K562 (cell line): Measurements from ENCODE around the gene SLC5A6. TPM values are rescaled to one million over a fixed set of nuclear protein-coding genes. Genes with fewer than 3 reads are reported as not detected.

ENCODE experiments used
- ATAC-seq: fragments of 200-7000 bp; cut with Tn5 transposase; 3 replicates; pipeline ENCODE4 v1.9.1; 2020; ENCODE audit warnings: moderate library complexity
- BruUV-seq: library from RNA; stranded (reverse); fragments of 400-500 nt; replicated peaks from 2 replicates; lab custom pipeline; 2021; lab: Mats Ljungman, UMichigan
- CTCF ChIA-PET: fragments of 300-600 bp; formaldehyde crosslinking; extraction: SDS; loops from one replicate; lab custom pipeline; 2021; ENCODE audit warnings: low intra/inter-chr PET ratio; lab: Yijun Ruan, JAX
- POLR2A ChIA-PET: fragments of 300-600, 350-650 bp; sonication (Branson Sonifier 250); formaldehyde crosslinking; extraction: SDS; loops from one replicate; lab custom pipeline; 2021; ENCODE audit warnings: antibody characterized with exemption, inconsistent platforms; lab: Yijun Ruan, JAX
- DNase-seq, 4 experiments: peaks; one replicate each; pipeline versions ENCODE4 v3.0.0 to v3.0.0-alpha.2; 2011 to 2018; ENCODE audit warnings: low spot score in 3 of 4, mixed read lengths in 3 of 4; ENCODE audit errors: extremely low read depth in 1 of 4
- FAIRE-seq: peaks from 2 replicates; lab custom pipeline; 2011; peaks lifted over from hg19 to GRCh38; lab: Jason Lieb, UNC
- H2AFZ ChIP-seq: 2 replicates; pipeline ENCODE4 v1.6.0; 2011; ENCODE audit warnings: low read depth, low read length, control low read depth, inconsistent platforms
- H3K27ac ChIP-seq: fragments of 200-600 bp; 3 replicates; pipeline ENCODE4 v1.8.0; 2011; ENCODE audit warnings: low read depth, mild to moderate bottlenecking, control low read depth, inconsistent platforms, low read length, moderate library complexity, mixed read lengths; ENCODE audit errors: extremely low read depth
- H3K27me3 ChIP-seq, 2 experiments: fragments of 300-600 bp in 1 of 2; 2 replicates in 1 of 2; 3 replicates in 1 of 2; pipeline versions ENCODE4 v1.6.0 to v1.8.0; 2011; ENCODE audit warnings: inconsistent platforms in 2 of 2, low read length in 2 of 2, mild to moderate bottlenecking in 1 of 2, mixed read lengths in 1 of 2, moderate library complexity in 1 of 2; ENCODE audit not compliant: control insufficient read depth in 2 of 2, insufficient read depth in 2 of 2
- H3K36me3 ChIP-seq: fragments of 300-600 bp; 3 replicates; pipeline ENCODE4 v1.8.0; 2011; ENCODE audit warnings: mild to moderate bottlenecking, low read length, inconsistent platforms; ENCODE audit not compliant: control insufficient read depth, insufficient read depth
- H3K4me1 ChIP-seq, 2 experiments: fragments of 200-600 bp in 1 of 2; replicated peaks in 1 of 2; 2 replicates in 1 of 2; 3 replicates in 1 of 2; pipeline versions ENCODE4 v1.5.1 to v1.8.0; 2011; ENCODE audit warnings: inconsistent platforms in 2 of 2, low read length in 2 of 2, mild to moderate bottlenecking in 1 of 2, mixed read lengths in 1 of 2, moderate library complexity in 1 of 2; ENCODE audit not compliant: control insufficient read depth in 2 of 2, insufficient read depth in 2 of 2
- H3K4me2 ChIP-seq: 2 replicates; pipeline ENCODE4 v1.6.1; 2011; ENCODE audit warnings: low read length, control low read depth, inconsistent platforms, mixed read lengths; ENCODE audit not compliant: insufficient read depth
- H3K4me3 ChIP-seq: fragments of 200-600 bp; sonication (generic), shearing (Covaris generic); 2 replicates; pipeline ENCODE4 v1.5.1; 2016; ENCODE audit warnings: control low read depth, inconsistent platforms
- H3K79me2 ChIP-seq: fragments of 200-600 bp; 3 replicates; pipeline ENCODE4 v1.8.0; 2011; ENCODE audit warnings: low read length, inconsistent platforms; ENCODE audit not compliant: control insufficient read depth, insufficient read depth
- H3K9ac ChIP-seq, 2 experiments: 2 replicates each; pipeline versions ENCODE4 v1.6.0 to v1.6.1; 2011; ENCODE audit warnings: low read depth in 2 of 2, low read length in 2 of 2, control low read depth in 1 of 2, inconsistent platforms in 1 of 2, mild to moderate bottlenecking in 1 of 2, mixed read lengths in 1 of 2; ENCODE audit not compliant: insufficient read depth in 1 of 2
- H3K9me1 ChIP-seq: one replicate; pipeline ENCODE4 v1.6.0; 2011; ENCODE audit warnings: inconsistent platforms, mild to moderate bottlenecking, low read length, moderate library complexity; ENCODE audit not compliant: control insufficient read depth, insufficient read depth
- H3K9me3 ChIP-seq: replicated peaks from 2 replicates; pipeline ENCODE4 v1.5.1; 2011; ENCODE audit warnings: low read depth, low read length, inconsistent platforms; ENCODE audit not compliant: control insufficient read depth, insufficient read depth
- H4K20me1 ChIP-seq: replicated peaks from 2 replicates; pipeline ENCODE4 v1.6.1; 2011; ENCODE audit warnings: low read length, inconsistent platforms, mixed read lengths; ENCODE audit not compliant: control insufficient read depth, insufficient read depth
- CBX5 ChIP-seq: IDR thresholded peaks from 2 replicates; pipeline ENCODE4 v1.6.1; 2014; ENCODE audit warnings: low read depth, borderline replicate concordance
- CREM ChIP-seq: IDR thresholded peaks from 2 replicates; pipeline ENCODE4 v1.6.1; 2014; ENCODE audit warnings: antibody characterized with exemption, low read depth
- CSDE1 ChIP-seq, 2 experiments: fragments of 450-650 bp; IDR thresholded peaks; 2 replicates each; pipeline ENCODE4 v1.6.1; 2016; ENCODE audit warnings: mild to moderate bottlenecking in 1 of 2
- ELF4 ChIP-seq: fragments of 450-650 bp; formaldehyde crosslinking; IDR thresholded peaks from 2 replicates; pipeline ENCODE4 v1.4.0; 2022; ENCODE audit warnings: missing genetic modification characterization
- EP400 ChIP-seq: fragments of 450-650 bp; IDR thresholded peaks from 2 replicates; pipeline ENCODE4 v1.6.1; 2017; ENCODE audit warnings: antibody characterized with exemption, mild to moderate bottlenecking, moderate library complexity
- ETV6 ChIP-seq, 3 experiments: fragments of 150-350 bp in 1 of 3; sonication (generic) in 1 of 3; formaldehyde crosslinking in 1 of 3; IDR thresholded peaks; 2 replicates each; pipeline versions ENCODE4 v1.6.1 to v1.8.0; 2014 to 2022; ENCODE audit warnings: borderline replicate concordance in 2 of 3, low read depth in 2 of 3, antibody characterized with exemption in 1 of 3, low read length in 1 of 3, mild to moderate bottlenecking in 1 of 3, missing genetic modification reagents in 1 of 3
- NRF1 ChIP-seq, 2 experiments: fragments of 450-650 bp; IDR thresholded peaks in 1 of 2; conservative IDR thresholded peaks in 1 of 2; 2 replicates each; pipeline ENCODE4 v1.6.1; 2014; ENCODE audit warnings: mild to moderate bottlenecking in 2 of 2
- POLR2A ChIP-seq: fragments of 450-650 bp; conservative IDR thresholded peaks from 2 replicates; pipeline ENCODE4 v1.6.1; 2016
- PRPF4 ChIP-seq: fragments of 200-400 bp; formaldehyde crosslinking; IDR thresholded peaks from one replicate; pipeline ENCODE4 v1.6.1; 2017; ENCODE audit warnings: low read length, low read depth, mild to moderate bottlenecking; ENCODE audit not compliant: insufficient read depth, poor library complexity, severe bottlenecking
- RBBP5 ChIP-seq: fragments of 200-600 bp; sonication (generic); IDR thresholded peaks from 2 replicates; pipeline ENCODE4 v1.6.1; 2012; ENCODE audit warnings: borderline replicate concordance, mild to moderate bottlenecking, low read length, control low read depth, inconsistent platforms; ENCODE audit not compliant: insufficient read depth, poor library complexity, severe bottlenecking
- TAF1 ChIP-seq: IDR thresholded peaks from 2 replicates; pipeline ENCODE4 v1.6.1; 2011; ENCODE audit warnings: mild to moderate bottlenecking, low read length, moderate library complexity; ENCODE audit not compliant: insufficient read depth, control insufficient read depth, severe bottlenecking; ENCODE audit errors: extremely low read depth
- THAP7 ChIP-seq: fragments of 250-450 bp; sonication (Bioruptor Pico); IDR thresholded peaks from 2 replicates; pipeline ENCODE4 v1.5.0; 2021
- YY1 ChIP-seq, 3 experiments: IDR thresholded peaks; 2 replicates each; pipeline ENCODE4 v1.6.1; 2011; ENCODE audit warnings: low read length in 2 of 3, mild to moderate bottlenecking in 2 of 3, moderate library complexity in 2 of 3, borderline replicate concordance in 1 of 3, control low read depth in 1 of 3, low read depth in 1 of 3; ENCODE audit not compliant: insufficient read depth in 3 of 3, insufficient replicate concordance in 2 of 3, control insufficient read depth in 1 of 3, insufficient read length in 1 of 3; ENCODE audit errors: extremely low read depth in 1 of 3
- ZNF212 ChIP-seq: fragments of 450-650 bp; formaldehyde crosslinking; IDR thresholded peaks from 2 replicates; pipeline ENCODE4 v1.4.0; 2020; ENCODE audit warnings: mild to moderate bottlenecking
- WGBS: fragments of 100-300 bp; shearing (Covaris generic); methylation state at CpG from one replicate; pipeline ENCODE4 v1.1.6; 2016; ENCODE audit warnings: low coverage, mixed read lengths; ENCODE audit not compliant: insufficient coverage; ENCODE audit errors: missing lambda C conversion rate; 5-methylcytosine and 5-hydroxymethylcytosine counted together
- in situ Hi-C: fragments of 300-500 bp; cut with MboI; formaldehyde crosslinking; loops from 4 replicates; pipeline ENCODE4 v1.15.0; 2018; ENCODE audit warnings: inconsistent platforms, mixed read lengths
- intact Hi-C: fragments of 100-400 bp; cut with micrococcal nuclease; formaldehyde crosslinking; loops from 2 replicates; pipeline ENCODE4 v1.14.2; 2022
- polyA plus RNA-seq, 8 experiments: library from polyadenylated mRNA; depleted of rRNA in 4 of 8; stranded (reverse) in 5 of 8; unstranded in 3 of 8; fragments of >200 nt; fragmentation: Nextera tagmentation in 2 of 8; fragmentation: Illumina TruSeq in 1 of 8; extraction: Ambion mirVana in 2 of 8; extraction: Trizol in 1 of 8; gene quantifications; 2 replicates each; pipeline versions ENCODE4 v1.2.1 to v1.2.3, GENCODE V29; 2011 to 2014; ENCODE audit warnings: inconsistent platforms in 1 of 8, missing spikeins in 1 of 8
- total RNA-seq, 7 experiments: library from RNA; depleted of rRNA in 6 of 7; stranded (reverse); fragments of >200 nt in 6 of 7; fragmentation: Illumina TruSeq in 2 of 7; extraction: Trizol in 2 of 7; gene quantifications; 2 replicates each; pipeline versions ENCODE4 v1.2.1 to v1.2.3, GENCODE V29; 2011 to 2021; ENCODE audit warnings: low replicate concordance in 1 of 7
- TF ChIP-seq, protein P1 (sequence below), 2 experiments: fragments of 450-650 bp; IDR thresholded peaks; 2 replicates each; pipeline ENCODE4 v1.6.1; 2016
- TF ChIP-seq, protein P2 (sequence below): fragments of 200-800 bp; sonication (Bioruptor generic); IDR thresholded peaks from 2 replicates; pipeline ENCODE4 v1.6.1; 2017; ENCODE audit warnings: missing genetic modification characterization, missing compliant biosample characterization

SLC5A6 gene
- total and polyA plus RNA-seq, 9 of the 15 experiments (the other 6 are each of a cell fraction or from before 2014, with no cell fraction given), result 32.6 to 137 (median 107) TPM

GRCh38 chr2:27212626-27213471 is 781 bp upstream of the SLC5A6 start:
- BruUV-seq, result TSS peak; percentile 55
- H3K79me2 ChIP-seq, result peaks cover 50% of the 10 kb centered on the region
- H3K27me3 ChIP-seq, result no peaks in the 10 kb centered on the region
- ATAC-seq (peak; percentile 18), FAIRE-seq (peak; percentile 44), DNase-seq (peak in 2 of 4 experiments; percentile 53 to 55)
- no peaks in the 10 kb centered on the region for H3K9me1 ChIP-seq
- in situ Hi-C loops, result no loop called here
- H3K9ac ChIP-seq, result peak overlapping the region; percentile 93 to 100
- no peaks in the 10 kb centered on the region for H4K20me1 ChIP-seq
- H3K9me3 ChIP-seq, result no peaks in the 10 kb centered on the region
- intact Hi-C loops, result loop anchor here (5.0 kb wide), 1 partner anchor 116 kb away; no protein-coding TSS in a partner anchor
- peak overlapping the region; percentile 76 for H3K4me3 ChIP-seq
- peaks cover 50% of the 10 kb centered on the region for H3K36me3 ChIP-seq
- peak overlapping the region; percentile 91 for H3K4me2 ChIP-seq
- ChIA-PET POLR2A (interaction anchor here (0.6 to 1.9 kb wide), 9 partner anchors 10 to 451 kb away, joined by 3 to 12 read pairs (median 3); partner anchors contain the start of genes SLC4A1AP and SUPT7L), CTCF (no interaction called here)
- peaks cover 22 to 38% of the 10 kb centered on the region in 2 experiments for H3K4me1 ChIP-seq
- peak overlapping the region; percentile 93 for H2AFZ ChIP-seq
- WGBS, result under 1% methylated on average over 34 of the region's 34 CpGs
- peak overlapping the region; percentile 92 for H3K27ac ChIP-seq
- TF ChIP-seq RBBP5 (peak; percentile 28), CBX5 (no peak), NRF1 (conservative IDR thresholded peaks at IDR 0.05 in 1 of 2, IDR thresholded peaks at IDR 0.05 in 1 of 2) (peak in 1 of 2 experiments; percentile 44; a peak in 2 of 4 replicates), CSDE1 (IDR thresholded peaks at IDR 0.05) (no peak), PRPF4 (no peak), YY1 (IDR thresholded peaks at IDR 0.05; ENCODE audit: borderline replicate concordance in 1 of 3, control insufficient read depth in 1 of 3, extremely low read depth in 1 of 3, insufficient read depth in 3 of 3, insufficient read length in 1 of 3, insufficient replicate concordance in 2 of 3, low read depth in 1 of 3, low read length in 2 of 3) (peak in 1 of 3 experiments; percentile 67), THAP7 (CRISPR knock-in tag) (no peak), TAF1 (peak; percentile 38), ZNF212 (CRISPR knock-in tag) (no peak), CREM (no peak), EP400 (0 out of 2 replicates have a peak, but pooled peaks have one; percentile 4), ETV6 (IDR thresholded peaks at IDR 0.05; ENCODE audit: borderline replicate concordance in 1 of 2, low read depth in 2 of 2, low read length in 1 of 2) (no peak), ETV6 (CRISPR knock-in tag; IDR thresholded peaks at IDR 0.05; ENCODE audit: borderline replicate concordance) (no peak), ELF4 (CRISPR knock-in tag) (0 out of 2 replicates have a peak, but pooled peaks have one; percentile 20), POLR2A (no peak)
- TF ChIP-seq, protein P1, sequence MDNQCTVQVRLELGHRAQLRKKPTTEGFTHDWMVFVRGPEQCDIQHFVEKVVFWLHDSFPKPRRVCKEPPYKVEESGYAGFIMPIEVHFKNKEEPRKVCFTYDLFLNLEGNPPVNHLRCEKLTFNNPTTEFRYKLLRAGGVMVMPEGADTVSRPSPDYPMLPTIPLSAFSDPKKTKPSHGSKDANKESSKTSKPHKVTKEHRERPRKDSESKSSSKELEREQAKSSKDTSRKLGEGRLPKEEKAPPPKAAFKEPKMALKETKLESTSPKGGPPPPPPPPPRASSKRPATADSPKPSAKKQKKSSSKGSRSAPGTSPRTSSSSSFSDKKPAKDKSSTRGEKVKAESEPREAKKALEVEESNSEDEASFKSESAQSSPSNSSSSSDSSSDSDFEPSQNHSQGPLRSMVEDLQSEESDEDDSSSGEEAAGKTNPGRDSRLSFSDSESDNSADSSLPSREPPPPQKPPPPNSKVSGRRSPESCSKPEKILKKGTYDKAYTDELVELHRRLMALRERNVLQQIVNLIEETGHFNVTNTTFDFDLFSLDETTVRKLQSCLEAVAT (IDR thresholded peaks at IDR 0.05), result no peak
- TF ChIP-seq, protein P2, sequence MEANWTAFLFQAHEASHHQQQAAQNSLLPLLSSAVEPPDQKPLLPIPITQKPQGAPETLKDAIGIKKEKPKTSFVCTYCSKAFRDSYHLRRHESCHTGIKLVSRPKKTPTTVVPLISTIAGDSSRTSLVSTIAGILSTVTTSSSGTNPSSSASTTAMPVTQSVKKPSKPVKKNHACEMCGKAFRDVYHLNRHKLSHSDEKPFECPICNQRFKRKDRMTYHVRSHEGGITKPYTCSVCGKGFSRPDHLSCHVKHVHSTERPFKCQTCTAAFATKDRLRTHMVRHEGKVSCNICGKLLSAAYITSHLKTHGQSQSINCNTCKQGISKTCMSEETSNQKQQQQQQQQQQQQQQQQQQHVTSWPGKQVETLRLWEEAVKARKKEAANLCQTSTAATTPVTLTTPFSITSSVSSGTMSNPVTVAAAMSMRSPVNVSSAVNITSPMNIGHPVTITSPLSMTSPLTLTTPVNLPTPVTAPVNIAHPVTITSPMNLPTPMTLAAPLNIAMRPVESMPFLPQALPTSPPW (CRISPR knock-in tag), result no peak
